Naive thymus-derived CD8-positive, alpha-beta T cell (primary cell): ENCODE results near the gene ARHGAP4. TPM values are rescaled to one million over a fixed set of nuclear protein-coding genes. Genes with fewer than 3 reads are reported as not detected.

Source experiments
- ATAC-seq, 2 donors: fragments of 150-1000 bp; cut with Tn5 transposase in 1 of 2; sonication (Bioruptor Pico), chemical (Tn5 transposase) in 1 of 2; 1 replicate in 1 of 2; 2 replicates in 1 of 2; pipeline ENCODE4 v1.10.0; 2021; ENCODE audit warnings: mild to moderate bottlenecking in 2 of 2, moderate library complexity in 2 of 2
- POLR2A ChIA-PET: fragments of 350-600 bp; sonication (Branson Sonifier 250); formaldehyde crosslinking; loops from one replicate; lab custom pipeline; 2021; ENCODE audit warnings: antibody characterized with exemption; lab: Charles Lee
- DNase-seq, 10 donors: peaks; one replicate each; pipeline versions ENCODE4 v3.0.0 to v3.0.0-alpha.2; 2020 to 2022
- H3K27ac Mint-ChIP-seq, 10 donors: one replicate each; pipeline ENCODE4 v1.8.0; 2020 to 2022; ENCODE audit warnings: mild to moderate bottlenecking in 10 of 10, mixed read lengths in 10 of 10, moderate library complexity in 4 of 10, inconsistent platforms in 1 of 10
- H3K27me3 Mint-ChIP-seq, 5 donors: one replicate each; pipeline ENCODE4 v1.8.0; 2021 to 2022; ENCODE audit warnings: mixed read lengths in 5 of 5
- H3K36me3 Mint-ChIP-seq, 3 donors: one replicate each; pipeline ENCODE4 v1.8.0; 2020 to 2022; ENCODE audit warnings: mixed read lengths in 3 of 3, mild to moderate bottlenecking in 2 of 3, inconsistent platforms in 1 of 3
- H3K4me1 Mint-ChIP-seq, 4 donors: one replicate each; pipeline ENCODE4 v1.8.0; 2021 to 2022; ENCODE audit warnings: mixed read lengths in 4 of 4
- H3K4me3 Mint-ChIP-seq, 10 donors: one replicate each; pipeline ENCODE4 v1.8.0; 2020 to 2022; ENCODE audit warnings: mild to moderate bottlenecking in 10 of 10, mixed read lengths in 10 of 10, moderate library complexity in 6 of 10, inconsistent platforms in 1 of 10
- H3K9me3 Mint-ChIP-seq, 9 donors: one replicate each; pipeline ENCODE4 v1.8.0; 2020 to 2022; ENCODE audit warnings: mixed read lengths in 9 of 9, mild to moderate bottlenecking in 3 of 9, inconsistent platforms in 1 of 9, moderate library complexity in 1 of 9
- polyA plus RNA-seq, 3 donors: library from polyadenylated mRNA; unstranded; fragments of 300-500 nt; fragmentation: Illumina TruSeq; gene quantifications; one replicate each; pipeline ENCODE4 v1.2.3, GENCODE V29; 2021
- total RNA-seq, 8 experiments: library from RNA in 2 of 8; stranded (reverse) in 2 of 8; gene quantifications; one replicate each; pipeline ENCODE4 v1.2.3 and lab custom pipeline; 2021 to 2026

Gene ARHGAP4
- total and polyA plus RNA-seq, 5 experiments from 2014 or later: 58.9 to 353 (median 112) TPM

DNA sequence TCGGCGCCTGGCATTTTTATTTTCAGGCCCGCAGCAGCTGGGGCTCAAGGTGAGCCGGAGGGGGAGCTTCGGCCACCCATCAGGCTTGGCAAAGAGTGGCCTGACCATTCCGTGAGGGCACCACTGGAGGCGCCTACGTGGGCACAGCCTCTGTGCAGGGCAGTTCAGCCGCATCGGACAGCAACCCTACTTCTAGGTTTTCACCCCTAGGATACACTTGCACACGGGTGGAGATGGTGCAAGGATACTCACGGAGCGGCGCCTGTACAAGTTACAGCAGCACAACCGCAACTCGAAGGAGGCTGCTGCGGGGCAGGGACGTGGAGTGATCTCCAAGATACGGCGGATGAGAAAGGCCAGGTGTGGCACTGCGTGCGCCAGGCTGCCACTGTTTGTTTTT lies 34.7 kb upstream of the ARHGAP4 start:
- POLR2A ChIA-PET: no interaction called here
- Mint-ChIP-seq H3K36me3 (peaks cover 0 to 49% (median 0%) of the 10 kb centered on the region in 3 donors), H3K27me3 (no peaks in the 10 kb centered on the region), H3K4me3 (no peak overlapping the region), H3K9me3 (no peaks in the 10 kb centered on the region), H3K4me1 (peaks cover 0 to 16% (median 10%) of the 10 kb centered on the region in 4 donors), H3K27ac (peak overlapping the region in 1 of 10 donors; percentile 9)
- ATAC-seq (no peak), DNase-seq (no peak)

GRCh38 chrX:153960077-153960476 lies 34.0 kb upstream of the ARHGAP4 start:
- POLR2A ChIA-PET: no interaction called here
- DNase-seq (no peak), ATAC-seq (no peak)
- H3K27ac Mint-ChIP-seq: peak overlapping the region in 1 of 10 donors; percentile 76
- H3K27me3 Mint-ChIP-seq: no peaks in the 10 kb centered on the region
- peaks cover 0 to 52% (median 0%) of the 10 kb centered on the region in 3 donors for H3K36me3 Mint-ChIP-seq
- H3K4me1 Mint-ChIP-seq: peaks cover 0 to 9% (median 4%) of the 10 kb centered on the region in 4 donors
- no peaks in the 10 kb centered on the region for H3K9me3 Mint-ChIP-seq
- H3K4me3 Mint-ChIP-seq: no peak overlapping the region

DNA sequence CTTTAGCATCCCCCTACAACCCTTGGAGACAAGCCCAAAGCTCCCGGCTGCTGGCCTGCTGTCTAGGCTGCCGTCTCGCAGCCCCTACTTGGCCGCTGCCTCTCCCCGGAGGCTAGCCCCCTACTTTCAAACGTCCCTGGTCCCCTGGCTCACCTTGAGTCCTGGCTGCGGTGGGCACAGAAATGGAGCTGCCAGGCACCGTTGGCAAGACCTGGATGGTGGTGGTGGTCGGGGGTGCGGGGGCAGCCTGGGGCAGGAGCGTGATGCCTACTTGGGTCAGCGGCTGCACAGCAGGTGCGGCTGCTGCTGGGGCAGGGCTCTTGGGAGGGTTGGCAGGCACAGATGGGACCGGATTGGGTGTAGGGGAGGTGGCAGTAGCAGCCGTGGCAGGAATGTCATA lies 33.6 kb upstream of the ARHGAP4 start:
- H3K9me3 Mint-ChIP-seq: no peaks in the 10 kb centered on the region
- POLR2A ChIA-PET: no interaction called here
- DNase-seq (no peak), ATAC-seq (no peak)
- H3K4me1 Mint-ChIP-seq: peaks cover 0 to 5% (median 2%) of the 10 kb centered on the region in 4 donors
- peaks cover 0 to 52% (median 0%) of the 10 kb centered on the region in 3 donors for H3K36me3 Mint-ChIP-seq
- peak overlapping the region in 1 of 10 donors; percentile 76 for H3K27ac Mint-ChIP-seq
- H3K27me3 Mint-ChIP-seq: no peaks in the 10 kb centered on the region
- H3K4me3 Mint-ChIP-seq: no peak overlapping the region

DNA sequence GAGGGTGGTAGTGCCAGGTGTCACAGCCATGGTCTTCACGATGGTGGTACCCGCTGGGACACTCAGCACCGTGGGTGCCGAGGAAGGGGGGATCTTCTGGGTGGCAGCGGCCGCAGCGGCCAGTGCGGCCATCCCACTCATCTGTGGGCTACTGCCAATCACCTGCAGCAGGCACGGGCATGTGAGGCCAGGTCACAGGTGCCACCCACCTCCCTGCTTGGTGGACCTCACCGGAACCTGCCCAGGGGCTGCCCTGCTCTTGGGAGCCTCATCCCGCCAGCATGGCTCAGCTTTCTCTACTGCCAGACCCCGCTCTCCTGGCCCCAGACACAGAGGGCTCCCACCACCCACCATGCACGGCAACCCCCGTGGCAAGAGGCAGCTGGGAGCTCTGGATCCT lies 32.5 kb upstream of the ARHGAP4 start:
- Mint-ChIP-seq H3K4me1 (peaks cover 0 to 4% (median 0%) of the 10 kb centered on the region in 4 donors), H3K9me3 (no peaks in the 10 kb centered on the region), H3K27ac (no peak overlapping the region), H3K27me3 (no peaks in the 10 kb centered on the region), H3K4me3 (no peak overlapping the region), H3K36me3 (peaks cover 0 to 56% (median 0%) of the 10 kb centered on the region in 3 donors)
- ATAC-seq (no peak), DNase-seq (no peak)
- POLR2A ChIA-PET: interaction anchor here (1.8 kb wide), 1 partner anchor 8 kb away, joined by 6 read pairs; no protein-coding TSS in a partner anchor

DNA sequence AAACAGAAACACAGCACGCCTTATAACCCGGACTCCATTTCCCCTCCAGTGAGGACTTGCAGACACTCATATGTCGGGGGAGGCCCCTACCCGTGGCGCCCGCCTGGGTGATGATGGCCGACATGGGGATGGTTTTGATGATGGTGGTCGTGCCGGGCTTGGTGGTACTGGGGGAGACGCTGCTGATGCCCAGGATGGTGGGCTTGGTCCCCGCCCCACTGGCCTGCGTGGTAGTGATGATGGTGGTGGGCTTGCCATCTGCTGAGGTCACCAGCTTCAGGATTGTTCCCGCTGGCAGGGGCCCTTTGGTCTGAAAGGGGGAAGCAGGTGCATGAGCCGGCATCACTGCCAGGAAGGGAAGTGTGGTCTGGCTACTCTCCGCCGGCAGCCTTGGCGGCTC lies 31.2 kb upstream of the ARHGAP4 start:
- POLR2A ChIA-PET: no interaction called here
- H3K36me3 Mint-ChIP-seq: peaks cover 0 to 55% (median 0%) of the 10 kb centered on the region in 3 donors

GRCh38 chrX:153956044-153956907 lies 30.2 kb upstream of the ARHGAP4 start:
- Mint-ChIP-seq H3K4me1 (peaks cover 0 to 5% (median 1%) of the 10 kb centered on the region in 4 donors), H3K36me3 (peaks cover 0 to 54% (median under 1%) of the 10 kb centered on the region in 3 donors), H3K9me3 (no peaks in the 10 kb centered on the region), H3K27me3 (no peaks in the 10 kb centered on the region), H3K27ac (peak overlapping the region in 1 of 10 donors; percentile 49), H3K4me3 (no peak overlapping the region)
- POLR2A ChIA-PET: no interaction called here
- DNase-seq (no peak), ATAC-seq (no peak)

More for the DNA sequence above, 31.2 kb upstream of the ARHGAP4 start:
- no peaks in the 10 kb centered on the region for H3K9me3 Mint-ChIP-seq
- DNase-seq (peak in 1 of 10 donors; percentile 23), ATAC-seq (no peak)
- no peak overlapping the region for H3K27ac Mint-ChIP-seq
- no peaks in the 10 kb centered on the region for H3K27me3 Mint-ChIP-seq
- no peak overlapping the region for H3K4me3 Mint-ChIP-seq
- H3K4me1 Mint-ChIP-seq: peaks cover 0 to 5% (median 1%) of the 10 kb centered on the region in 4 donors

DNA sequence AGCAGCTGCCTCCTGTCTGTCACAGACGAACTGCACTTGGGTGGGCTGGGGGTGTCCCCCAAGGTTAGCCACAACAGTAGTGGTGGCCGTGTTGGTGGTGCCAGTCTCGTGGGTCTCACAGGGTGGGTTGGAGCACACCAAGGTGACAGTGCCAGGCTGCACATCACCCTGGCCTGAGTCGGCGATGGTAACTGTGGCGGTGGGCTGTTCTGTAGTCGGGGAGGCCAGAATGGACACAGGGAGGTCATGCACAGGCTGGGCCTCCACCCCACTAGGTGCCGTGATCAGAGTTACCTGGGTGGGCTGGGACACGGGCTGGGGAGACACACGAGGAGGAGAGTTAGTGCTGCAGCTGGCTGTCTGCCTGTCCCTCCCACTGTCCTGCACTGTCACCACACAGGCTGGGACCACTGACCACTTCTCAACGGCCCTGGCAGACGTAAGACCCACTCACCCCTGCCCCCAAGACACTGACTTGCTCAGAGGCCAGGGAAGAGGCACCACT lies 29.2 kb upstream of the ARHGAP4 start:
- POLR2A ChIA-PET: no interaction called here
- Mint-ChIP-seq H3K4me3 (no peak overlapping the region), H3K27me3 (no peaks in the 10 kb centered on the region), H3K4me1 (peaks cover 0 to 6% (median 1%) of the 10 kb centered on the region in 4 donors), H3K36me3 (peaks cover 0 to 54% (median 2%) of the 10 kb centered on the region in 3 donors), H3K27ac (peak overlapping the region in 1 of 10 donors; percentile 28), H3K9me3 (no peaks in the 10 kb centered on the region)
- DNase-seq: no peak
- ATAC-seq: no peak

- Mint-ChIP-seq H3K27me3 (no peaks in the 10 kb centered on the region), H3K27ac (peak overlapping the region in 5 of 10 donors; percentile 28 to 83 (median 65)), H3K9me3 (no peaks in the 10 kb centered on the region), H3K36me3 (peaks cover 0 to 53% (median 2%) of the 10 kb centered on the region in 3 donors), H3K4me1 (peaks cover 0 to 7% (median 1%) of the 10 kb centered on the region in 4 donors), H3K4me3 (no peak overlapping the region)
- DNase-seq: peak in 1 of 10 donors; percentile 43
- ATAC-seq: no peak
- POLR2A ChIA-PET: no interaction called here
Observed at GRCh38 chrX:153954558-153955227, 28.6 kb upstream of the ARHGAP4 start.

GRCh38 chrX:153953892-153954557 lies 28.0 kb upstream of the ARHGAP4 start:
- no peaks in the 10 kb centered on the region for H3K9me3 Mint-ChIP-seq
- no peak overlapping the region for H3K4me3 Mint-ChIP-seq
- POLR2A ChIA-PET: interaction anchor here (0.6 to 16.5 kb wide), 2 partner anchors 25 to 112 kb away, joined by 3 to 388 read pairs; partner anchors contain the start of genes ARHGAP4 and NAA10
- peak overlapping the region in 7 of 10 donors; percentile 14 to 83 (median 65) for H3K27ac Mint-ChIP-seq
- no peak for DNase-seq
- no peak for ATAC-seq
- no peaks in the 10 kb centered on the region for H3K27me3 Mint-ChIP-seq
- H3K4me1 Mint-ChIP-seq: peaks cover 0 to 11% (median 5%) of the 10 kb centered on the region in 4 donors
- H3K36me3 Mint-ChIP-seq: peaks cover 0 to 54% (median 2%) of the 10 kb centered on the region in 3 donors

DNA sequence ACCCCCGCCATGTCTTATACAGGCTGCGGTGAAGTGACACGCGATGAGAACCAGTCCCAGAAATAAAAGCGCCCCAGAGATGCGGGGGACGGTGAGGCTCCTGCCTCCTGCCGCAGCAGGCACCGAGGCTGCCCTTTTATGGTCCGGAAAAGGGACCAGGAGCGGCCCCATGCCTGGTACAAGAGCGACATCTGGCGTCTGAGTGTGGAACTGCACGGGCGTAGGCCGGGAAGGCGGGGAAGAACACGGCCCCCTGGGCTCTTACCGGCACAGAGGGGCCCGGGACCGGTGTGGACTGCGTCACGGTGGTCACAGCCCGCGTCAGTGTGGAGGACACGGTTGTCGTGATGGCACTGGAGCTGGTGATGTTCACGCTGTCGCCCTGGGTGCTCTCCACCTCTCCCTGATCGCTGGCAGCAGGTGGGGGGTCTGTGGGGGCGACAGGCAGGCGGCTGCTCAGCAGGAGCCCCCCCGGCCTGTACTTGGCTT lies 27.3 kb upstream of the ARHGAP4 start:
- ATAC-seq (peak; percentile 72 to 77), DNase-seq (peak; percentile 61 to 89 (median 76))
- Mint-ChIP-seq H3K36me3 (peaks cover 0 to 54% (median 2%) of the 10 kb centered on the region in 3 donors), H3K27me3 (no peaks in the 10 kb centered on the region), H3K27ac (peak overlapping the region in 7 of 10 donors; percentile 16 to 77 (median 62)), H3K4me3 (no peak overlapping the region), H3K4me1 (peaks cover 0 to 17% (median 11%) of the 10 kb centered on the region in 4 donors), H3K9me3 (no peaks in the 10 kb centered on the region)
- POLR2A ChIA-PET: interaction anchor here (0.6 to 16.5 kb wide), 2 partner anchors 25 to 112 kb away, joined by 3 to 388 read pairs; partner anchors contain the start of genes ARHGAP4 and NAA10

- Mint-ChIP-seq H3K9me3 (no peaks in the 10 kb centered on the region), H3K4me3 (no peak overlapping the region), H3K4me1 (peaks cover under 1 to 19% (median 16%) of the 10 kb centered on the region in 4 donors), H3K27ac (peak overlapping the region in 4 of 10 donors; percentile 16 to 77 (median 38)), H3K27me3 (no peaks in the 10 kb centered on the region), H3K36me3 (peaks cover 0 to 54% (median 2%) of the 10 kb centered on the region in 3 donors)
- POLR2A ChIA-PET: interaction anchor here (16.5 kb wide), 1 partner anchor 24 kb away, joined by 388 read pairs; the partner anchor contains the start of genes ARHGAP4 and NAA10
- DNase-seq: no peak
- ATAC-seq: no peak
Observed at GRCh38 chrX:153952373-153953026, 26.4 kb upstream of the ARHGAP4 start.
